Measurements from ENCODE around the gene SAXO1.

DNA sequence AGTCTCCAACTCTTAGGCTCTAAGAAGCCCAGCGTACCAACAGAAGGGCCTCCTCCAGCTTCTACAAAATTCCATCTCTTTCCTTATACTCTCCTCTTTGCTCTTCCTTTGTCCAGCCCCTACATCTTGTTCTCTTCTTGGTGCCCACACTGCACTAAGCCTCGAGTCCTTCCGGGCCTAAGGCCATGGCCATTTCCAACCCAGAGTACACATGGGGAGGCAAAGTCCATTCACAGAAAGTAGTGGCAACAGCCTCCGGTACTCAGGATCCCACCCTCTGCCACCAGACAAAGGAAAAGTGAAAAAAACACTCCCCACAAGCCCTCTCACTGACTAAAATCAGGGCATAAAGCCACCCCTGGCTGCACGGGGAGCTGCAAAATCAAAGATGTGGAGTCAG lies 60.3 kb downstream of the SAXO1 start:
- TF ChIP-seq, protein P1, sequence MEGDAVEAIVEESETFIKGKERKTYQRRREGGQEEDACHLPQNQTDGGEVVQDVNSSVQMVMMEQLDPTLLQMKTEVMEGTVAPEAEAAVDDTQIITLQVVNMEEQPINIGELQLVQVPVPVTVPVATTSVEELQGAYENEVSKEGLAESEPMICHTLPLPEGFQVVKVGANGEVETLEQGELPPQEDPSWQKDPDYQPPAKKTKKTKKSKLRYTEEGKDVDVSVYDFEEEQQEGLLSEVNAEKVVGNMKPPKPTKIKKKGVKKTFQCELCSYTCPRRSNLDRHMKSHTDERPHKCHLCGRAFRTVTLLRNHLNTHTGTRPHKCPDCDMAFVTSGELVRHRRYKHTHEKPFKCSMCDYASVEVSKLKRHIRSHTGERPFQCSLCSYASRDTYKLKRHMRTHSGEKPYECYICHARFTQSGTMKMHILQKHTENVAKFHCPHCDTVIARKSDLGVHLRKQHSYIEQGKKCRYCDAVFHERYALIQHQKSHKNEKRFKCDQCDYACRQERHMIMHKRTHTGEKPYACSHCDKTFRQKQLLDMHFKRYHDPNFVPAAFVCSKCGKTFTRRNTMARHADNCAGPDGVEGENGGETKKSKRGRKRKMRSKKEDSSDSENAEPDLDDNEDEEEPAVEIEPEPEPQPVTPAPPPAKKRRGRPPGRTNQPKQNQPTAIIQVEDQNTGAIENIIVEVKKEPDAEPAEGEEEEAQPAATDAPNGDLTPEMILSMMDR (IDR thresholded peaks at IDR 0.05 in 4 of 5, conservative IDR thresholded peaks at IDR 0.05 in 1 of 5) = no peak
- no peak for TF ChIP-seq POLR2A (IDR thresholded peaks at IDR 0.05)
